GM23338 (cell line): ENCODE measurements around the gene NCOA4. TPM values are rescaled to one million over a fixed set of nuclear protein-coding genes. Genes with fewer than 3 reads are reported as not detected.

Source experiments
- ETS1 ChIP-seq: IDR thresholded peaks from 2 replicates; pipeline ENCODE4 v1.6.1; 2016; ENCODE audit warnings: antibody characterized with exemption
- EZH2 ChIP-seq: fragments of 200-600 bp; sonication (generic); IDR thresholded peaks from one replicate; pipeline ENCODE4 v1.8.0; 2017; ENCODE audit warnings: antibody characterized with exemption, mild to moderate bottlenecking, low read depth; ENCODE audit not compliant: unreplicated experiment
- JUNB ChIP-seq: IDR thresholded peaks from one replicate; pipeline ENCODE4 v1.6.1; 2016; ENCODE audit warnings: antibody characterized with exemption; ENCODE audit not compliant: unreplicated experiment
- POLR2AphosphoS5 ChIP-seq: IDR thresholded peaks from 2 replicates; pipeline ENCODE4 v1.6.1; 2016; ENCODE audit warnings: antibody characterized with exemption, low read depth
- REST ChIP-seq: IDR thresholded peaks from one replicate; pipeline ENCODE4 v1.6.1; 2018; ENCODE audit warnings: antibody characterized with exemption; ENCODE audit not compliant: unreplicated experiment
- STAT1 ChIP-seq: IDR thresholded peaks from one replicate; pipeline ENCODE4 v1.6.1; 2016; ENCODE audit warnings: antibody characterized with exemption; ENCODE audit not compliant: unreplicated experiment
- ZNF462 ChIP-seq: fragments of 250-450 bp; sonication (Bioruptor Pico); IDR thresholded peaks from 2 replicates; pipeline ENCODE4 v1.5.0; 2020; ENCODE audit warnings: mild to moderate bottlenecking, moderate library complexity
- polyA plus RNA-seq: library from polyadenylated mRNA; unstranded; fragments of >200 nt; fragmentation: Nextera tagmentation; extraction: Ambion mirVana; gene quantifications from 2 replicates; pipeline ENCODE4 v1.2.1, GENCODE V29; 2016
- total RNA-seq: library from RNA; depleted of rRNA; stranded (reverse); fragments of >200 nt; shearing (Covaris generic); gene quantifications from 2 replicates; pipeline ENCODE4 v1.2.3, GENCODE V29; 2014

Gene NCOA4
- total and polyA plus RNA-seq, 2 experiments from 2014 or later = 24.9 to 76.9 TPM

GRCh38 chr10:46062723-46063428 lies 32.5 kb upstream of the NCOA4 start (continued):
- TF ChIP-seq ZNF462 (CRISPR knock-in tag) (no peak), ETS1 (no peak), STAT1 (no peak), EZH2 (no peak), JUNB (no peak), REST (no peak), POLR2AphosphoS5 (no peak)
